ENCODE results near the gene ZSWIM2.

DNA sequence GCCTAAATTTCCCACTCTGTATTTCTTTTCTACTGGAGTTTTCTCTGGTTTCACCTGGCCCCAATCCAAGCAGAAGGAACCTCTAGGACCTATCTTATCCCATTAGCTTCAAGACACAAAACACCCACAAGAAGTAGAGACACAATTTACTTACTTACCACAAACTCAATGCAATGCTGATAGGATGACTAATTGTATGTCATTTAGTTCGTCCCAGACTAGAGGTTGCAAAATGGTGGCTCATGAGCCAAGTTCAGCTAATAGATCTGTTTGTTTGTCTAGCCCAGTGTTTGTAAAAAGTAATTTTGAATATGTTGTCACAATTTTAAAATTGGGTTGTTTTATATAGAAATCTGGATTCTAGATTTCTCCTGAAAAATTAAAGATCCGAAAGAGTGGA lies 34.7 kb upstream of the ZSWIM2 start:
- TF ChIP-seq EP300 (IDR thresholded peaks at IDR 0.05), result no peak
- TF ChIP-seq, protein P1, sequence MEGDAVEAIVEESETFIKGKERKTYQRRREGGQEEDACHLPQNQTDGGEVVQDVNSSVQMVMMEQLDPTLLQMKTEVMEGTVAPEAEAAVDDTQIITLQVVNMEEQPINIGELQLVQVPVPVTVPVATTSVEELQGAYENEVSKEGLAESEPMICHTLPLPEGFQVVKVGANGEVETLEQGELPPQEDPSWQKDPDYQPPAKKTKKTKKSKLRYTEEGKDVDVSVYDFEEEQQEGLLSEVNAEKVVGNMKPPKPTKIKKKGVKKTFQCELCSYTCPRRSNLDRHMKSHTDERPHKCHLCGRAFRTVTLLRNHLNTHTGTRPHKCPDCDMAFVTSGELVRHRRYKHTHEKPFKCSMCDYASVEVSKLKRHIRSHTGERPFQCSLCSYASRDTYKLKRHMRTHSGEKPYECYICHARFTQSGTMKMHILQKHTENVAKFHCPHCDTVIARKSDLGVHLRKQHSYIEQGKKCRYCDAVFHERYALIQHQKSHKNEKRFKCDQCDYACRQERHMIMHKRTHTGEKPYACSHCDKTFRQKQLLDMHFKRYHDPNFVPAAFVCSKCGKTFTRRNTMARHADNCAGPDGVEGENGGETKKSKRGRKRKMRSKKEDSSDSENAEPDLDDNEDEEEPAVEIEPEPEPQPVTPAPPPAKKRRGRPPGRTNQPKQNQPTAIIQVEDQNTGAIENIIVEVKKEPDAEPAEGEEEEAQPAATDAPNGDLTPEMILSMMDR (IDR thresholded peaks at IDR 0.05), result no peak

Data from suprapubic skin (tissue), 3 donors.